GM19467 (cell line): ENCODE data around the gene VHLL.

ENCODE experiments used
- ATAC-seq: cut with Tn5 transposase; IDR thresholded peaks from one replicate; pipeline ENCODE4 v1.9.1; 2021; ENCODE audit warnings: mild to moderate bottlenecking, moderate library complexity; ENCODE audit not compliant: unreplicated experiment

Gene VHLL

GRCh38 chr1:156258859-156259258 lies 40.2 kb downstream of the VHLL start:
- ATAC-seq, result no peak

- ATAC-seq, result no peak
Measured at GRCh38 chr1:156257711-156258110, 41.4 kb downstream of the VHLL start.

- no peak for ATAC-seq
Measured at GRCh38 chr1:156253634-156254033, 45.5 kb downstream of the VHLL start.

GRCh38 chr1:156251527-156251926 lies 47.6 kb downstream of the VHLL start:
- no peak for ATAC-seq

- no peak for ATAC-seq
Measured at GRCh38 chr1:156249593-156249992, 49.5 kb downstream of the VHLL start.
